HepG2 (cell line): Measurements from ENCODE around the gene CLCC1. TPM values are rescaled to one million over a fixed set of nuclear protein-coding genes. Genes with fewer than 3 reads are reported as not detected.

ENCODE experiments used
- ATAC-seq: fragments of 200-7000 bp; cut with Tn5 transposase; 3 replicates; pipeline ENCODE4 v1.9.1; 2020; ENCODE audit warnings: mild to moderate bottlenecking, moderate library complexity
- BruUV-seq: library from RNA; stranded (reverse); fragments of 400-500 nt; replicated peaks from 2 replicates; lab custom pipeline; 2021; lab: Mats Ljungman, UMichigan
- CTCF ChIA-PET: fragments of 300-600 bp; formaldehyde crosslinking; extraction: SDS; loops from one replicate; lab custom pipeline; 2021; ENCODE audit warnings: low total read pairs, inconsistent platforms, low intra/inter-chr PET ratio; lab: Yijun Ruan, JAX
- POLR2A ChIA-PET: fragments of 350-600 bp; sonication (Branson Sonifier 250); formaldehyde crosslinking; loops from one replicate; lab custom pipeline; 2020; ENCODE audit warnings: antibody characterized with exemption, inconsistent platforms; lab: Yijun Ruan, JAX
- DNase-seq: peaks from one replicate; pipeline ENCODE4 v3.0.0-alpha.2; 2015; ENCODE audit warnings: low spot score
- FAIRE-seq: peaks from 3 replicates; lab custom pipeline; 2011; peaks lifted over from hg19 to GRCh38; lab: Jason Lieb, UNC
- H2AFZ ChIP-seq: one replicate; pipeline ENCODE4 v1.6.1; 2011; ENCODE audit warnings: low read length, inconsistent platforms
- H3K27ac ChIP-seq: fragments of 300-600 bp; 3 replicates; pipeline ENCODE4 v1.8.0; 2011; ENCODE audit warnings: mixed run types, mild to moderate bottlenecking, mixed read lengths, low read length, inconsistent platforms; ENCODE audit not compliant: insufficient read depth; ENCODE audit errors: extremely low read length
- H3K27me3 ChIP-seq, 2 experiments: fragments of 200-600 bp in 1 of 2; 2 replicates in 1 of 2; 3 replicates in 1 of 2; pipeline versions ENCODE4 v1.6.0 to v1.8.0; 2011; ENCODE audit warnings: low read length in 2 of 2, mild to moderate bottlenecking in 2 of 2, moderate library complexity in 2 of 2, inconsistent platforms in 1 of 2; ENCODE audit not compliant: insufficient read depth in 2 of 2, control insufficient read depth in 1 of 2
- H3K36me3 ChIP-seq, 2 experiments: fragments of 200-600 bp in 1 of 2; replicated peaks in 1 of 2; 2 replicates in 1 of 2; 3 replicates in 1 of 2; pipeline versions ENCODE4 v1.5.1 to v1.8.0; 2011; ENCODE audit warnings: low read length in 2 of 2, inconsistent platforms in 1 of 2; ENCODE audit not compliant: insufficient read depth in 2 of 2, control insufficient read depth in 1 of 2
- H3K4me1 ChIP-seq: 2 replicates; pipeline ENCODE4 v1.5.1; 2012; ENCODE audit warnings: low read length, inconsistent platforms; ENCODE audit not compliant: insufficient read depth
- H3K4me2 ChIP-seq: 2 replicates; pipeline ENCODE4 v1.6.0; 2011; ENCODE audit warnings: low read depth, low read length, inconsistent platforms
- H3K4me3 ChIP-seq, 3 experiments: fragments of 200-600 bp in 1 of 3; sonication (generic), shearing (Covaris generic) in 1 of 3; replicated peaks in 1 of 3; 2 replicates each; pipeline ENCODE4 v1.5.1; 2011 to 2016; ENCODE audit warnings: low read length in 3 of 3, inconsistent platforms in 2 of 3, low read depth in 2 of 3, mild to moderate bottlenecking in 2 of 3, control low read depth in 1 of 3, mixed read lengths in 1 of 3; ENCODE audit not compliant: insufficient read depth in 1 of 3
- H3K79me2 ChIP-seq: one replicate; pipeline ENCODE4 v1.6.1; 2011; ENCODE audit warnings: low read length, inconsistent platforms; ENCODE audit not compliant: insufficient read depth
- H3K9ac ChIP-seq: 2 replicates; pipeline ENCODE4 v1.6.0; 2011; ENCODE audit warnings: mild to moderate bottlenecking, low read depth, low read length, inconsistent platforms; ENCODE audit not compliant: insufficient read depth
- H3K9me3 ChIP-seq: 2 replicates; pipeline ENCODE4 v1.5.1; 2012; ENCODE audit warnings: mild to moderate bottlenecking, low read length
- H4K20me1 ChIP-seq: 2 replicates; pipeline ENCODE4 v1.6.0; 2011; ENCODE audit warnings: inconsistent platforms, mild to moderate bottlenecking, low read length, moderate library complexity; ENCODE audit not compliant: insufficient read depth
- BRCA1 ChIP-seq: sonication (generic); formaldehyde crosslinking; IDR thresholded peaks from 2 replicates; pipeline ENCODE4 v1.4.0; 2020; ENCODE audit warnings: missing genetic modification reagents
- CAMTA2 ChIP-seq: sonication (generic); formaldehyde crosslinking; IDR thresholded peaks from 2 replicates; pipeline ENCODE4 v1.4.0; 2020; ENCODE audit warnings: mild to moderate bottlenecking, missing genetic modification reagents, borderline replicate concordance
- CENPT ChIP-seq: sonication (generic); formaldehyde crosslinking; IDR thresholded peaks from 2 replicates; pipeline ENCODE4 v1.8.0; 2022; ENCODE audit warnings: low read depth, mild to moderate bottlenecking, moderate library complexity, missing genetic modification reagents
- ELK4 ChIP-seq: sonication (generic); formaldehyde crosslinking; IDR thresholded peaks from 2 replicates; pipeline ENCODE4 v1.9.0; 2021; ENCODE audit warnings: missing genetic modification reagents, borderline replicate concordance
- HMG20B ChIP-seq: conservative IDR thresholded peaks from 2 replicates; pipeline ENCODE4 v1.6.1; 2016; ENCODE audit warnings: missing genetic modification reagents, missing compliant biosample characterization
- HMGA1 ChIP-seq: sonication (generic); formaldehyde crosslinking; conservative IDR thresholded peaks from 2 replicates; pipeline ENCODE4 v1.4.0; 2020; ENCODE audit warnings: missing genetic modification reagents
- MIER2 ChIP-seq: IDR thresholded peaks from 2 replicates; pipeline ENCODE4 v1.6.1; 2016; ENCODE audit warnings: missing biosample characterization, missing genetic modification reagents
- RARA ChIP-seq: IDR thresholded peaks from 2 replicates; pipeline ENCODE4 v1.6.1; 2016; ENCODE audit warnings: missing genetic modification reagents, missing compliant biosample characterization
- REST ChIP-seq, 2 experiments: IDR thresholded peaks; 2 replicates each; pipeline ENCODE4 v1.6.1; 2011 to 2012; ENCODE audit warnings: low read length in 2 of 2, borderline replicate concordance in 1 of 2, low read depth in 1 of 2, mild to moderate bottlenecking in 1 of 2, moderate library complexity in 1 of 2
- SAP130 ChIP-seq: IDR thresholded peaks from 2 replicates; pipeline ENCODE4 v1.6.1; 2016; ENCODE audit warnings: low read depth
- ZNF235 ChIP-seq: sonication (generic); formaldehyde crosslinking; IDR thresholded peaks from 2 replicates; pipeline ENCODE4 v1.8.1; 2023; ENCODE audit warnings: mild to moderate bottlenecking, missing genetic modification reagents, borderline replicate concordance
- ZNF3 ChIP-seq: IDR thresholded peaks from 2 replicates; pipeline ENCODE4 v1.7.0; 2017; ENCODE audit warnings: inconsistent platforms
- ZNF713 ChIP-seq: sonication (generic); formaldehyde crosslinking; IDR thresholded peaks from 2 replicates; pipeline ENCODE4 v1.4.0; 2020; ENCODE audit warnings: mild to moderate bottlenecking, missing genetic modification reagents
- ZNF780A ChIP-seq: sonication (generic); formaldehyde crosslinking; IDR thresholded peaks from 2 replicates; pipeline ENCODE4 v1.8.0; 2022; ENCODE audit warnings: mild to moderate bottlenecking, missing genetic modification reagents, moderate library complexity
- ZNF792 ChIP-seq: IDR thresholded peaks from 2 replicates; pipeline ENCODE4 v1.6.1; 2016
- WGBS: methylation state at CpG from one replicate; pipeline ENCODE4 v1.1.6; 2017; ENCODE audit warnings: low lambda C conversion rate; 5-methylcytosine and 5-hydroxymethylcytosine counted together
- in situ Hi-C: cut with HindIII; loops from 2 replicates; pipeline ENCODE4 v1.10.0; 2017; ENCODE audit warnings: low pct_unique_long_range_greater_than_20kb; ENCODE audit not compliant: extremely low pct_ligation_motif_present
- intact Hi-C: fragments of 100-400 bp; cut with micrococcal nuclease; formaldehyde crosslinking; loops from one replicate; pipeline ENCODE4 v1.10.0; 2022; ENCODE audit not compliant: unreplicated experiment
- polyA plus RNA-seq, 8 experiments: library from polyadenylated mRNA; depleted of rRNA in 3 of 8; stranded (reverse) in 7 of 8; unstranded in 1 of 8; fragments of >200 nt; fragmentation: Illumina TruSeq in 4 of 8; extraction: Trizol in 4 of 8; gene quantifications; 2 replicates each; pipeline versions ENCODE4 v1.2.1 to v1.2.3, GENCODE V29; 2011 to 2016; ENCODE audit warnings: low read depth in 4 of 8, missing spikeins in 1 of 8, mixed read lengths in 1 of 8; ENCODE audit not compliant: insufficient read depth in 1 of 8
- total RNA-seq, 5 experiments: library from RNA; depleted of rRNA; stranded (reverse); fragments of >200 nt; fragmentation: Illumina TruSeq; extraction: Trizol; gene quantifications; 2 replicates each; pipeline ENCODE4 v1.2.3, GENCODE V29; 2016; ENCODE audit warnings: low read depth in 1 of 5

The CLCC1 gene
- total and polyA plus RNA-seq, 2 of the 13 experiments (the other 11 are each of a cell fraction or from before 2014, with no cell fraction given): 16.0 to 25.8 TPM

- FAIRE-seq: no peak
These were observed 7.4 kb downstream of the CLCC1 start for GRCh38 chr1:108955881-108956280.

More at GRCh38 chr1:108955881-108956280, 7.4 kb downstream of the CLCC1 start:
- Histone ChIP-seq H3K9me3 (no peaks in the 10 kb centered on the region), H3K36me3 (peaks cover 2 to 26% of the 10 kb centered on the region in 2 experiments; a peak in 3 of 5 replicates), H3K4me2 (no peak overlapping the region), H2AFZ (no peak overlapping the region), H4K20me1 (no peaks in the 10 kb centered on the region; the same call in 1 of the 2 replicates), H3K4me1 (peaks cover 40% of the 10 kb centered on the region), H3K79me2 (peaks cover 51% of the 10 kb centered on the region), H3K9ac (no peak overlapping the region), H3K27me3 (no peaks in the 10 kb centered on the region), H3K27ac (no peak overlapping the region), H3K4me3 (no peak overlapping the region)
- ChIA-PET POLR2A (no interaction called here), CTCF (no interaction called here)
- no TSS peak for BruUV-seq
- no peak for ATAC-seq
- DNase-seq: no peak
- no peak for TF ChIP-seq ZNF235 (CRISPR knock-in tag)
- TF ChIP-seq ZNF792 (CRISPR knock-in tag): no peak
- no peak for TF ChIP-seq REST (IDR thresholded peaks at IDR 0.05; ENCODE audit: borderline replicate concordance in 1 of 2, low read depth in 1 of 2, low read length in 2 of 2)
- no peak for TF ChIP-seq CAMTA2
- TF ChIP-seq RARA (CRISPR knock-in tag): no peak
- no peak for TF ChIP-seq SAP130 (CRISPR knock-in tag)
- TF ChIP-seq CENPT (CRISPR knock-in tag): no peak
- TF ChIP-seq MIER2 (CRISPR knock-in tag): no peak
- no peak for TF ChIP-seq BRCA1 (CRISPR knock-in tag)
- TF ChIP-seq ELK4 (CRISPR knock-in tag): no peak
- TF ChIP-seq ZNF3 (CRISPR knock-in tag): no peak
- TF ChIP-seq ZNF780A (CRISPR knock-in tag): no peak
- TF ChIP-seq ZNF713 (CRISPR knock-in tag): no peak
- TF ChIP-seq HMG20B (CRISPR knock-in tag): no peak
- TF ChIP-seq HMGA1: no peak
- intact Hi-C loops: no loop called here
- 100% methylated on average over 3 of the region's 3 CpGs for WGBS
- in situ Hi-C loops: no loop called here
